HG03066 (cell line): ENCODE data around the gene WNT16.

Experiments used
- ATAC-seq: cut with Tn5 transposase; IDR thresholded peaks from one replicate; pipeline ENCODE4 v1.9.1; 2021; ENCODE audit warnings: low read depth; ENCODE audit not compliant: unreplicated experiment

WNT16 gene

GRCh38 chr7:121390109-121390508 is 61.3 kb downstream of the WNT16 start:
- no peak for ATAC-seq

GRCh38 chr7:121390617-121391016 is 61.8 kb downstream of the WNT16 start:
- ATAC-seq: no peak
